ENCODE results near the gene MMAB. TPM values are rescaled to one million over a fixed set of nuclear protein-coding genes. Genes with fewer than 3 reads are reported as not detected.

Gene MMAB
- total RNA-seq, 1 donor from 2014 or later = 26.8 TPM

DNA sequence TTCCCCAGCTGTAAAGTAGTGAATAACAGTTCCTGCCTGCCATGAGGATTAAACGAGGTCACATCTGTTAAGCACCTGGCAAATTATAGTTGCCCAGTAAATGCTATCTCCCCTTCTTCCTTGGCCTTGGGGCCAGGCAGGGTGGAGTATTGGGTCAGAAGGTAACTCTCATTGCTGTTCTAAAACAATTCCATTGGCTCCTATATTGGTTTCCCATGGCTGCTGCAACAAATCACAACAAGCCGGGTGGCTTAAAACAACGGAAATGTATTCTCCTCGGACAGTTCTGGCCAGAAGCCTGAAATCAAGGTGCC lies 31.9 kb downstream of the MMAB start:
- DNase-seq (ENCODE audit: low spot score) = no peak

DNA sequence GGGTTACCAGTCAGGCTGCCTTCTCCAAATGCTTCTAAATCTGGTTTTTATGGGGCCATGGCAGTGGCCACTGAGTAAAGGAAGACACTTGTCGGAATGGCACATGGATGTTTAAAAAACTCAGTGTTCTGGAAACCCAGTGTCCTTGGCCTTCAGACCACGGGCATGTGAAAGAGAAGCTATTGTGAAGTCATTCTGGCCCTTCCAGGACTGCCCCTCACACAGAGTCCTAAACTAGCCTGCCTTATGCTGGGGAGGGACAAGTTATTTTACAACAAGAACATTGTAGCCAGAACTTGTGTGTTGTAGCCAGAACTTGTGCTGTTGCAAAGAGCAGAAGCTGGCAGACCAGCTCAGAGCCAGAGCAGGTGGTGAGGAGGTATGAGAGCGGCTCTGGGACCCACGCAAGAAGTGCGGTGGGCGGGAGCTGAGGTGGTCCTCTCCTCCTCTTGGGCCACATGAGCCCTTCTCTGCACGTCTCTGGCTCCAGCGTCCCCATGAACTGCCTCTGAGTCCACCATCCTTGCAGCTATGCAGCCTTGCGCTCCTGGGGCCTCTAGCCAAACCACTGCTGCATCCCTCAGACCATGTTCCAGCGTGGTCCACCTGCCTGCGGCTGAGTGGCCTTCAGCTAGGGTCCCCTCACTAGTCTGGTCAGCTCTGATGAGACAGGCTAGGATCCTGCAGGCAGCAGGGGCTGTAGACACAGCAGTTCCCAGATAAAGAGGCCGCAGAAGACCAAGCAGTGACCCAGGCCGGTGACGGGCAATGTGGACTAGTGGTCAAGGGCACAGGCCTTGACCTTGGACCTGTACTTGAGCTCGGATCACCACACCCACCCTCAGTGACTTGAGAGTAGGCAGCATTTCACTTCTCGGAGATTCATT lies 32.5 kb downstream of the MMAB start:
- no peak for DNase-seq (ENCODE audit: low spot score)

DNA sequence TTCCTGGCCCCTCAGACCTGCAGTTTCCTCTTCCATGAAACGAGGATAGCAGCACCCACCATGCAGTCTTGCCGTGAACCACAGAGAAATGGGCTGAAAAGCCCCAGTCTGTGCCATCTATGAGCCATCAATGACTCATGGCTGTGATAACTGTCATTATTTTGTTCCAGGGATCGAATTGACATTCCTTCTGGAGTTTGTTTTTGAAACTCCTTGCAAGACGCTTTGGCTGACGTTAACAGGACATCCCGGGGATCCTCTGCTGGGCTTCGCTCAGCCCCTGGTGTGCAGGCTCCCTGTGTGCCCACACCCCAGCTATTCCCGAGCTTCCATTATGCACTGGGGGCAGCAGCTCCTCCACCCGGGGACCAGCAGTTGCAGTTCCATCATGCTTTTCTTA lies 33.8 kb downstream of the MMAB start:
- DNase-seq (ENCODE audit: low spot score) = no peak

DNA sequence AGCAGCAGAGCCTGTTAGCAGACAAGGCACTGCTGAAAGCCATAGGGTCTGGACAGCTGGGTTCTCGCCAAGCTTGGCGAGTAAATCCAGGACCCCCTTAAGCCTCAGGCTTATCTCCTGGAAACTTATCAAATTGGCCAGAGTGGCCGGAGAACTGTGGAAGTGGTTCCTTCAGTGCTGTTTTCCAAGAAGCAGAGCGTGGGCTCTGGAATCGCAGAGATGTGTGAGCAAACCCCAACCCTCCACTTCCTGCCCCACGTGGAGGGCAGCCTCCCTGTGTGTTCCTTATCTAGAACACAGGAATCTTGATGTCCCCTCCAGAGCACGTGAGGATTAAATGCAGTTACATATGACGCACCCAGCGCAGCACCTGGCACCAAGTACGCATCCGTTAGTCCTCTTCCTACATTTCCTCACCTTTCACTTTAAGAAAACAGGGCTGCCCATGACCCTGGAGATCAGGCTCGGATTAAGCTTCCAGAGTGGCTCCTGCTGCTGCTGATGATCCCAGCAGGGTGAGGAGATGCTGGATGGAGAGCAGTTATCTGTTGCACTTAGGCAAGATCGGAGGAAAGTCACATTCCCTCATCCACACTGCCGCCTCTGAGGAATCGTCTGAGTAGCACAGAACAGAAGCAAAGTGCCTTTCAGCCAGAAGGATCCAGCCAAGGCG lies 35.0 kb downstream of the MMAB start:
- DNase-seq (ENCODE audit: low spot score) = no peak

DNA sequence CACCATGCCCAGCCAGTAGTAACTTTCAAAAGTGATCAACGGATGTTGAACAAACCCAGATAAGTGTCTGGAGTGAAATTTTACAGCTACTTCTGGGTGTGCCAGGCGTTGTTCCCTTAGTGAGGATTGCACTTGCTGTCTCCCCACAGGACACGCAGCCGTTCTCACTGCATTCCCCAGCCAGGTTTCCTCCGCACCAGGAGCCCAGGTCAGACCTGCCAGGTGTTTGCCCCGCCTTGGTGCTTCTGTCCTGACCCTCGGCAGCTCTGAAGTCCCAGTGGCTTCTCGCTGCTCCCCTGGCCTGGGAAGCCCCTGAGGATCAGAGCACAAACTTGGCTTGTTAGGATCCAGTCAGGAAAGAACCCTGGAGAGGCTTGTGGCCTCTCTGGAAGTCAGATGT lies 36.2 kb downstream of the MMAB start:
- DNase-seq (ENCODE audit: low spot score) = no peak

DNA sequence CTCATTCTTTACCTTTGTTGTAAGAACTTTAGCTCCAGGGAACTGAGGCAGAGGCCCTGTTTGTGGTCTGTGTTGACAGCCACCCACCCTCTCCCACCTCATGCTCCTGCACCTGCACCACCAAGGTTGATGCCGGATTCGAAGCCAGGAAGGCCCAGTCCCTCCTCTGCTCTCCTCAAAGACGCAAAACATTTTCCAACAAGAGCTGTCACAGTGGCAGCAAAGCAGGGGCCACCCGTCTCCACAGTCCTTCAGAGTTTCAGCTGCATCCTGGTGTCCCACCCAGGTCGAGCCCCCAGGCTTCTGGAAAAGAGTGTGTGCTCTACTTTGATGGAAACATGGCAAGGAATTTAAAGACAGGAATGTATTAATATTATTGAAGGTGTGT lies 37.4 kb downstream of the MMAB start:
- DNase-seq (ENCODE audit: low spot score) = no peak

DNA sequence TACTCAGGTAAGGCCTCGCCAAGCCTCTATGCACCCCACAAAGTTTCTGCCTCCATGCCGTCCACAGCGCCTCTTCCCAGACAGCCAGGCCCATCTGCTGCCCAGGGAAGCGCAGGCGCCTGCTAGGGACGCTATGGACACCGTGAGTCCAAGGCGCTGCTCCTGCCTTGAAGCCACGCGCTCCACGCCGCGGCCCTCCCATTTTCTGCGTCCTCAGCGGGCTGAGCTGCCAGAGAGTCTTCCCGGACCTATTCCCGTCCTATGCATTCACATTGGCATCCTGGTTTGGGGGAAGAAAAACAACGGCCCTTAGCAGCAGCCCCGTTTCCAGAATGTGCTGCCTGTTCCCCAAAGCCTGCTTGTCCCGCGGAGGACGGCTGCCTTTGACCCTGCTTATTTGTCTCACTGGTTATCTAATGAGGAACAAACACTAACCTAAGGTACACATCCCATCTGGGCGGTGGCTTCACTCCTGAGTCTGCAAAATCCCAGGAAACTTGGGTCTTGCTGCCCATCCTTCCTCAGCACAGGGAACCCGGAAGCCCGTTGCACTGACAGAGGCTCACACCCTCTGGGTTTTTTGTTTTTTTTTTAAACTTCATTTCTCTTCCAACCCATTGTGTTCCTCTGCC lies 38.0 kb downstream of the MMAB start:
- no peak for DNase-seq (ENCODE audit: low spot score)

DNA sequence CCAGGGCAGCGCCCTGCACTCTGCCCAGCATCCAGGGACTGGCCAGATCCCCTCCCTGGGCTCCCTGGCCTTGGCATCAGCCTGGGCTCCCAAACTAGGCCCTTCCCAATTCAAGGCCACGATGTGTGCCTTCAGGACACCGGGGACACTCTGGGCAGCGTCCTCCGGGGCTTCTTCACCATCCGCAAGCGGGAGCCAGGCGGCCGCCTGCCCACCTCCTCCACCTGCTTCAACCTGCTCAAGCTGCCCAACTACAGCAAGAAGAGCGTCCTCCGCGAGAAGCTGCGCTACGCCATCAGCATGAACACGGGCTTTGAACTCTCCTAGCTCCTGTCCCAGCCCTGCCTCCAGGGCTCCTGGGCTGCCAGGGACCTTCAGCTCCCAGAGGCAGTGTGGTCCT lies 38.8 kb downstream of the MMAB start:
- DNase-seq (ENCODE audit: low spot score) = no peak

DNA sequence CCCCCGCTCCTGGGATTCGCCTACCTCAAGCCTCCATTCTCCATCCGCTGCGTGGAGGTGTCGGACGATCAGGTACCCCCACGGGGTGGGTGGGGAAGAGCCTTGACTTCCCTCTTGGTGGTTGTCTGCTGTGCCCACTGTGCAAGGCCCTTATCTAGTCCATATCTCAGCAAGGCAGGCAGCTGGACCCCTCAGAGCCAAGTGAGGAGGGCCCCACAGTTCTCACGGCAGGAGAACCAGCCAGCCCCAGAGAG lies 39.9 kb downstream of the MMAB start:
- no peak for DNase-seq (ENCODE audit: low spot score)

DNA sequence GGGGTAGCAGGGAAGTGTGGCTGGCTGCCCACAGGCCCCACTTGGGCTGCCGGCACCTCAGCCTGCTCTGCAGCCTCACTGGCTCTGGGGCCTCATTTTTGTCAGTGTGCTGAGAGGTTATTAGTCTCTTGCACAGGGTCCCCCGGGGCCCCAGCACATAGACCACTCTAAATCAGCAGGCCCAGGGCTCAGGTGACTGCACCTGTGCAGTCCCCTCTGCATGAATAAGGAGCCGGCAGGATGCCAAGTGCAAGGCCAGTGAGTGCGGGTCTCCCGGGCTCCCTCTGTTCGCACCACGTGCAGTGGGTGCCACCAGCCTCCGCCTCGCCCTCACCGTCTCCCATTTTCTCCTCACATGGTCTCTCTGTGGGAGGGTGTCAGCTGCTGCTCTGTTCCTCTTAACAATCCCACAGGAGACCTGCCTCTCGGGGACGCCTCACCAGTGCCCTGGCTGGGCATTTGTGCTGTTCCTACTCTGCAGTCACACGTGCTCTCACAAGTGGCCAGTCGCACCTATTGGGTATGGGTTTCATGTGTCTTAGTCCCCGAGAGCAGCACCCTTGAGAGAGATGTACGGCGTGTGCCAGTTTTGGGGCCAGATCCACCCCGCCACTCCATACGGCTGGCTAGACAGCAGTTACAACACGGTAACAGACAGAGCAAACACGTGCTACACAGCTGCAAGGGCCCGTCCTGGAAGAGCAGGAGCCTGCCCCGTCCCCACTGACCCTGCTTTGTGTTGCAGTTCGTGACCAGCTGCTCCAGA lies 40.4 kb downstream of the MMAB start:
- no peak for DNase-seq (ENCODE audit: low spot score)

DNA sequence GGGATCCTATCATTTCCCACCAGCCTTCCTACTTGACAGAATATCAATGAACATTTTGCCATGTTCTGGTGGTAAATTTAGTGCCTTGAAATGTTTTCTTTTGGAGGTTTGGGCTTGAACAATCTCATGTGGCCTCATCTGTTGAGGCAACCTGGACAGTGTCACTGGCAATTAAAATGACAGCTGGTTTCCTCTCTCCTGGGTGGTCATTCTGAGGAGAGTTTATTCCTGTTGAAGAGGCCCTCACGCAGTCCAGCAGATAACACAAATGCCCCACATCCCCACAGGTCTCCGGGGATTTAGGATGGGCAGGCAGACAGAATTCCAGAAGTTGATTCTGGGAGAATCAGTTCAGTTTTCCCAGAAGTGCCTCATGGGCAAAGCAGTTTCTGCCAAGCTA lies 41.9 kb downstream of the MMAB start:
- DNase-seq (ENCODE audit: low spot score) = no peak

DNA sequence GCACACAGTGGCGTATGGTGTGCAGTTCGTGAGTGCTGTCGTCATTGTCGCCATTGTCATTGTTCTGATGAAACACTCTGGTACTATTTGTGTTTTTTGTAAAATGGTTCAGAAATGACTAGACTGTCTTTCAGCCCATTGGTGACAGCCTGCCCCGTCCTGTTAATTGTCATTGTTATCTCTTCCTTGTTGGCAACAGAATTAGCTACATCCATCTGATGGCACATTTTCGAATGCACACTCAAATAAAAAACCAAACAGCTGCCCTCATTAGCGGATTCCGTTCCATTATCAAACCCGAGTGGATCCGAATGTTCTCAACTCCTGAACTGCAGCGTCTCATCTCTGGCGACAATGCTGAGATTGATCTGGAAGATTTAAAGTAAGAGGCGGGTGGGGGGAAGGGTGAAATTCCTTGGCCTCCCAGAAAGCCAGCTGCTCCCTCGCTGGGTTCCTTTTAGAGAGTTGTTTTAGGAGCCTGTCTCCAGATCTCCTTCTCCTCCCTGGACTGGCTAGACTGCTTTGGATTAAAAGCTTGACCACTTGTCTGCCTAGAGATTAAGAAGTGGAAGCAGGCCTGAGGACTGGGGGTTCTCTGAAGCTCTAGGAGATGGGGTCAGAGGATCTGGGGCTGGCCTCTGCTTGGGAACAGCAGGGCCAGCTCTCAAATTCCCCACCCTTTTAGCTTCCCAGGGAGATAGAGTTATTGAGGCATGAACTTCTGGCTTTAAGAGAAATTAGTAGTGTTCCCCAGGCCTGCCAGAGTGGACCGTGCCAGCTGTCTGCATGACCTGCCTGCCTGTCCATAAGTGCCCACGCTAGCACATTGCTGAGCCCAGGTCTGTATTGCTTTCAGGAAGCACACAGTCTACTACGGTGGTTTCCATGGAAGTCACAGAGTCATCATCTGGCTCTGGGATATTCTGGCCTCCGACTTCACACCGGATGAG lies 43.3 kb downstream of the MMAB start:
- DNase-seq (ENCODE audit: low spot score) = no peak

DNA sequence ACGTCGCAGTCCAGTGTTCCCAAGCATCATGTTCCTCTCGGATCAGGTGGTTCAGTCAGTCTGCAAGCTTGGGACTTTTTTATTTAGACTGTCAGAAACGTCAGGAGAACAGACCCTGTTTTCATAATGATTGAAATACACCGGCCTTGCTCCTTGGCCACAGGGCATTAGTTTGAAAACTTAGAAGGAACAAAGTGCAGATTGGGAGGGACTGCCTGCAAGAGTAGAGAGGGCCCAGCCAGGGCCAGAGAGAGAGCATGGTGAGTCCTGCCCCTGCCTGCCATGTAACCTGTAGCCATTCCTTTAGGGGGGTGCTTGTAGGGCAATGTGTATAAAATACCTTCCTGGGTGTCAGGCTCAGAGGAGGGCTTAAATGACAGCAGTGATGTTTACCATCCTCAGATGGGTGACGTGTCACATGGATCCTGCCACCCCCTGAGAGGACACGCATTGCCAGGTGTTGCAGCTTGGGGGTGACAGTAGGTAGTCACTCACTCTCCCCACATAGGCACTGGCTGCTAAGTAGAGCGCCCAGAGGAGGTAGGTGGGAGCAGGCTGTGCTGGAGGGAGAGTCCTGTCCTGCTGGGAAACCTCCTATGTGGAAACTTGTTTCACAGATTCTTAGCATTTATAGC lies 45.7 kb downstream of the MMAB start:
- DNase-seq (ENCODE audit: low spot score) = no peak

DNA sequence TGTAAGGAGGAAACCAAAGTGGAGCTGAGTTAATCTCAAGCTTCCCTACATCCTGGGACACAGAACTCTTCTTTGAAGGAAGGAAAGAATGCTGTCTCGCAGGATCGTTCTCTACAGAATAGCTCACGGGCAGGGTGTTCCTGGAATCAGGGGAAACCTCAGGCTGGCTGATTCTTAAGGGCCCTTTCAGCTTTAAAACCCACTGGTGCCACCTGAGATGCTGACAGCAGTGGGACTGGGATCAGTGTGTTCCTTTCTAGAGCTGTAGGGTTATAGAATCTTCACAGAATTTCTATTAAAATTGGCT lies 48.1 kb downstream of the MMAB start:
- no peak for DNase-seq (ENCODE audit: low spot score)

DNA sequence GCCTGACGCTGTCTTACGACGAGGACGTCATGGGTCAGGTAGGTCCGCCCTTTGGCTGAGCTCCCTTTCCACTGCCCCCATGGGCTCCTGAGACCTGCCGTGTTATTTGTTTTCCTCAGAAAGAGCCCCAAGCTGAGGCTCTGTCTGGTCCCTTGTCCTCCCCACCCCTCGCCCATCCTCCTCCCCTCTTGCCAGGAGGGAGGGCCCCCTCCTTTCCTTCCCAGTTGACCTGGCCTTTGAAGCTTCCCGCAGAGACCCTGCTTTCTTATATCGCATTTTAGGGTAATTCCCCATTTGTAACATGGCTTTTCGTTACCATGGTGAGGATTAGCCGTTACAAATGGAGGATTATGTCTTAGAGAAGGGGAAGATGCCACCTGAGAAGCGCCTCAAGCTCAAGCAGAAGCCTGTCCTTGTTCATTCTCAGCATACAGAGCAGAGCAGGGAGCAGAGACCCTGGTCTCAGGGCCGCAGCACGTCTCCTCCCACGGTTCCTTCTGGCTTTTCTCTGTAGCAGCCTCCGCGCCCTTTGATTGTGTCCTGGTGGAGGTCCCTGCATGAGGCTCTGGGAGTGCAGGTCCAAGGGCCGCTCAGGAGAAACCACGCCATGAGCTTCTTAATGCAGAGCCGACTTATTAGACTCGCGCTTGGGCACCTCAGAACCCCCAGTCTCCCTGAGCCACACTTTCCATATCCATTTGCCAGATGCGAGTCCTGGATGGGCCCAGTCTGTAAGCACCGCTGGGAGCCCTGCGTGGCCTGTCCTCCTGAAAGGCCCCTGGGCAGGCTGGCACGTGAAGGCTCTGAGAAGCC lies 48.6 kb downstream of the MMAB start:
- no peak for DNase-seq (ENCODE audit: low spot score)

DNA sequence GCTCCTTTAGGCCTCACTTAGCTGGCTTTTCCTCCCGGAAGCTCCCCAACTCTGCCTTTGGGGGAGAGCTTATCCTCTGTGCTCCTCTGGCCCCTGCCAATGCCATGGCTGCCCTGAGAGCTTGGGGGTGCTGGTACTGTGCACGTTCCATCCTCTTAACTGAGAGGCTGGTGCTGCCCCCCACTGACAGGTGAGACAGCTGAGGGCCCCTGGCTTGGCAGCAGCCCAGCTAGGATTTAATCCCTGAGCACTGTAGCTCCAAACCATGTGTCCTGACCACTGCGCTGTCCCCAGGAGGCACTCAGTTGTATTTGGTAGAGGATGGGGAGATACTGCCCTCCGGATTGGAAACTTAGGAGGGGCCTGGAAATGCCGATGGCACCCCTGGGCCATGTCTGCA lies 49.8 kb downstream of the MMAB start:
- no peak for DNase-seq (ENCODE audit: low spot score)

DNA sequence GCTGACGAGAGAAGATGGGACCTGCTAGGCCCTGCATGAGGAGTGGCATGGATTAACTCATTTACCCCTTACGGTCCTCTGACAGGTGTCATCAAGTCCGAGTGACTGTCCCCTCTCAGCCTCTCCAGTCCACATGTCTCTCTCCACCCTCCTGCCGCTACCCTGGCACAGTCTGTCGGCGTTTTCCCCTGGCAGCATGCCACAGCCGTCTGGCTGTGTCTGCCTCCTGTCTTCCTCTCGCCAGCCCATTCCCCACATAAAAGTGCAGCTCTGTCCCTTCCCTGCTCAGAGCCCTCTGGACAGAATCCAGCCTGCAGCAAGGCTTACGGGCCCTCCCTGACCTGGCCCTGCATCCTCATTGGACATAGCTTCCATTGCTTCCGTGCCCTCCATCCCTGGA lies 50.2 kb downstream of the MMAB start:
- no peak for DNase-seq (ENCODE audit: low spot score)

DNA sequence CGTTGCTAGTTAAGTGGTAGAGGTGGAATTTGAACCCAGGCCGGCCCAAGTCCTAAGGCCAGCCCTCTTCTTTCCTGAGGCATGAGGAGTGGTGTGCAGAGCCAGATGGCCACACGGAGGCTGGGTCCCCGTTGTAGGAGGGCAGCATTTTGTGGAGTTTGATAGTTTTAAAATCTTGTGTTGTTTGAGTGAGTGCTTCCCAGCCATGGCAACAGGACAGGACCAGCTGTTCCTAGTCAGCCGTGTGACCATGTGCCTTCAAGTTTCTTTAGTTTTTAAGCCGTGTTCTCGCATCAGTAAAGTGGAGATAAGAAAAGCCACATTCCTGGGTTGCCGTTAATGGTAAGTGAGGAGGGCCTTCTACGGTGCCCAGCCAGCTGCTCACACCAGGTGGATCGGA lies 51.5 kb downstream of the MMAB start:
- DNase-seq (ENCODE audit: low spot score) = no peak

DNA sequence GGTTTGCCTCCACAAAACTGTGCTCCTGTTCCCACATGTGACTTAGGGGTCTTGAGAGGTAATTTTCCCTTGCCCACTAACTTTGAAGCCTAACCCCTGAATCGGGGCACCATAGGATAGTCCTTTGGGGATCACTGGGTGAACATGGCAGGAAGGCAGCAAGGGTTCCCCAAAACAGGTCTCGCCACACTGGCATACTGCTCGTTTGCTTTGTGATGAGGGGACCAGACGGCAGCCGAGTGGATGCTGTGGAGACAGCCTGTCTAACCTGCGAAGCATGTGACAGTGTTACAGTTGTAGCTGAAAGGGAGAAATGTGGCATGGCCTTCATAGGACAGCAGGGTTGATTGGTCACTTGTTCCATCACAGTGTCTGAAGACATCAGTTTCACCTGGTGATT lies 53.5 kb downstream of the MMAB start:
- peak; percentile 67 for DNase-seq (ENCODE audit: low spot score)

Measured in mesenteric fat pad (tissue), 1 donor.